GM18526 (cell line): Measurements from ENCODE around the gene INPP4B.

Experiments
- POLR2A ChIP-seq: IDR thresholded peaks from 3 replicates; pipeline ENCODE4 v1.6.1; 2011; ENCODE audit not compliant: insufficient read length; ENCODE audit errors: extremely low read depth

The INPP4B gene

GRCh38 chr4:142845293-142846107 is 601 bp downstream of the INPP4B start:
- no peak for TF ChIP-seq POLR2A

DNA sequence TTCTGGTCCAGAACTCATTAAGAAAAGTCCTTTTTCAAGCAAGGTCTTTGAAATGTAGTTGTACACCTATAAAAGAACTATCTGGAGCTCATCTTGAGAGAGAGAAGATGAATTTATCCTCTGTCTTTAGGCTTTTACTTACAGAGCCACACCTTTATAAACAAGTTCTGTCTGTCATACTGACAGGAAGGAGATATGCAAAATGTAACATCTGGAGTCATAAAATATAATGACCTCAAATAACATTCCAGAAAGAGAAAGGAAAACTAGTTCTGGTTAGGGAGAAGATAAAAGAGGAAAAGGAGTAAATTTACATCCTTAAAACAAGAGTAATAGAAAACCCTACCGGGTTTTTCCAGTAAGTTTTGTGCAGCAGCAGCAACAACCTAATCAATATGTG is 1.3 kb downstream of the INPP4B start:
- no peak for TF ChIP-seq POLR2A

DNA sequence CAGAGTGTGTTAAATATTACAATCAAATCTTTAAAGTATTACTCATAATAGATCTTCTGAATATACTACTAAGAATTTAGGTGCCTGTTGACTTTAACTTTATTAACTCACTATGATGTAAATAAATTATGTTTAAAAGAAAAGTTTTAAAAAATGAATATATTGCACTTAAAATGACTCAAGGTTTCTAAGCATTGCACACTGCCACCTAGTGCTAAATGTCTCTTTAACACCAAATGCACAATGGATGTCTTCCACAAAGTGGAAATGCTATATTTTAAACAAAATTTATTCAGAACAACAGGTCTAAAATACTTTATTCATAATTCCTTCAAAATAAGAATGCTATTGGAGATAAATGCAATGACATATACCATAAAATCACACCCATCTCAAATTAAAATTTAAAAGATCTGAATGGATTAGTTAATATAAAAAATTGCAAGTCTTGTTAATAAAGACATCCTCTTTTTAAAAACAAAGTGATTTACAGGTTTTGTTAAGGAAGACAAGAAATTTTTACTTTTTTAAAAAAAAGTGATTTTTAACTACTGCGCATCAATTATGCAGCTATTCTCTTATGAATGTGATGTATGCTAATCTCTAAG is 5.5 kb downstream of the INPP4B start:
- no peak for TF ChIP-seq POLR2A

GRCh38 chr4:142838778-142839177 is 7.3 kb downstream of the INPP4B start:
- TF ChIP-seq POLR2A = no peak

GRCh38 chr4:142832022-142832421 is 14.1 kb downstream of the INPP4B start:
- TF ChIP-seq POLR2A = no peak

DNA sequence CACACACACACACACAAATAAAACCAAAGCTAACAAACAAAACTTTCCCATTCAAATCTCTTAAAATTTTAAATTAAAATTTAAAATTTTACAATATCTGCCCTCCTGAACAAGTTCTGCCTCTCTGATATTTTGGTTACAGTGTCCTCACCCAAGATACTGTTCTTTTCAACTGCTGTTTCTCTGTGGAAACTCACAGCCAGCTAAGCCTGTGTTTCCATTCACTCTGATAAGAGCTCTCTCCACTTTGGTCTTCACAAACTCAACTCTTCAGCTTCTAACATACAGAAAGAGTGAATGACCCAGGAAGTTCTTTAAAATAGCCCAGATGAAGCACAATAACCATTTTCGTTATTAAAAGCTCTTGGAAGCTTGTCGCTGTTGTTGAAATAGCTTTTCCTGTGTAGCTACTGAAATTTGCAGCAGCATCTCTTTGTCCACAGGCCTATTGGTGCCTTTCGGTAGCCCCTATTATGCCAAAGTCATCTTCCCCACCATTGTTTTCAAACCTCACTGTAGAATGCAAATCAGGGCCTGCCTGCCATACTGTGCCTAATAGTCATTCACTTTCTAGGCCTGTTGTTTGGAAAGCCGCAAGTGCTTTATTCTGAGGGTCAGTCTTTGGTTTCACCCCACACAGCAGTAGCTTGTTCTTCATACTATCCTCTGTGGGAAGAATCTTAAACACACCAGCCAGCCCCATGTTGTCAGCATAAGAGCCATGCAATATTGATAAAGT is 19.4 kb downstream of the INPP4B start:
- no peak for TF ChIP-seq POLR2A

DNA sequence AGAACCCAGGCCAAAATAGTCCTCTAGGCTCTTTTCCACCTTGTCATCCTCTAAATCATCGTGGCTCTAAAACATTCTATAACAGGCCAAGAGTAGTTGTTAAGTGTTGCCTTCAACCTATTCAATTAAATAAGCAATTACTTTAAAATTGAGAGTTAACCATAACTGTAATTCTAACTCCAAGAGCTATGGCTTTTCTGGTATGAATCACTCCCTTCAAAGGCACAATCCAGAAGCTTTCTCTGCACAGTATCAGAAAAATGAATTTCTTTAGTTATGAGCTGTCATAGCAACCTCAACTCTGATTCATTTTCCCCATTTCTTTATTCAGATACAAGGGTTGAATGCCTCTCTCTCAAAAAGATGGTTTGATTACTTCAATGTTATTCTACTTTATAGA is 21.7 kb downstream of the INPP4B start:
- no peak for TF ChIP-seq POLR2A

- TF ChIP-seq POLR2A = no peak
These were observed 22.3 kb downstream of the INPP4B start for GRCh38 chr4:142823796-142824195.

GRCh38 chr4:142818476-142818875 is 27.6 kb downstream of the INPP4B start:
- no peak for TF ChIP-seq POLR2A

GRCh38 chr4:142818031-142818430 is 28.1 kb downstream of the INPP4B start:
- no peak for TF ChIP-seq POLR2A

GRCh38 chr4:142817442-142817841 is 28.7 kb downstream of the INPP4B start:
- no peak for TF ChIP-seq POLR2A

DNA sequence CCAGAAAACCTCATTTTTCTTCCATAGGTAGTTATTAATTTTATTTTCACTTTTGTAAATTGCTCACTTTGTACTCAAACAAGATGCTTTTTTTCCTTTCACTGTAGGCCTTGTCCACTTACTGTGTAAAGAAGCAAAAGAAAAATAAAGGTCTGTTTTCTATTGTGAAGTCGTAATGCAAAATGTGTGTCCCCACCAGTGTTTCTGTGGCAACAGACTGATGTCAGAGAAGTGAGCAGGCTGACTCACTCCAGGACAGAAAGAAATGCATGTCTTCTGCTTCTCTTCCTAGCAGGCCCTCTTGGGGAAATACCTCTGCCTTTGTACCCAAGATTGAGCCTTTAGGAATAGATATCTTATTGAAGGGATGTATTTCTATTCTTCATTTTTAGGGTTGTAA is 30.3 kb downstream of the INPP4B start:
- TF ChIP-seq POLR2A = no peak

- TF ChIP-seq POLR2A = no peak
These were observed 32.7 kb downstream of the INPP4B start for GRCh38 chr4:142813388-142813787.

DNA sequence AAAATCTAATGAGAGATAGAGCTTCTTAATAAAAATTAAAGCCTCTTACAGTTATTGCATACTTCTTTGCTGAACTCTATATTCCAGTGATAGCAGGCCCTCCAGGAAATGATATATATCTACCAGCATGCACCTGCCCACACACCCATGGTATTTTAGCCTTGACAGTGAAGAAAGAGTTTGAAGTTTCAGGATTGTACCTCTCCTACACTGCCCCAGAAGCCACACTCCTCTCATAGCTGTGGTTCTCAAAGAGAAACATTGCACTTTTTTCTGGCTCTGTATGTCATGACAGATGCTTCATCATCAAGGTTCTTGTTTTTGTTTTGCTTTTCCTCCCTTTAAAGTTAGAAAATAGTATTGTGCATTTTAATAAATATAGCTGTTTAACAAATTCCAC is 34.0 kb downstream of the INPP4B start:
- TF ChIP-seq POLR2A = no peak

- TF ChIP-seq POLR2A = no peak
These were observed 35.1 kb downstream of the INPP4B start for GRCh38 chr4:142811034-142811433.

- TF ChIP-seq POLR2A = no peak
These were observed 36.5 kb downstream of the INPP4B start for GRCh38 chr4:142809559-142809958.
